Measurements from ENCODE around the gene HOXA7. TPM values are rescaled to one million over a fixed set of nuclear protein-coding genes. Genes with fewer than 3 reads are reported as not detected.

The HOXA7 gene
- total and polyA plus RNA-seq, 4 experiments from 2014 or later = not detected

DNA sequence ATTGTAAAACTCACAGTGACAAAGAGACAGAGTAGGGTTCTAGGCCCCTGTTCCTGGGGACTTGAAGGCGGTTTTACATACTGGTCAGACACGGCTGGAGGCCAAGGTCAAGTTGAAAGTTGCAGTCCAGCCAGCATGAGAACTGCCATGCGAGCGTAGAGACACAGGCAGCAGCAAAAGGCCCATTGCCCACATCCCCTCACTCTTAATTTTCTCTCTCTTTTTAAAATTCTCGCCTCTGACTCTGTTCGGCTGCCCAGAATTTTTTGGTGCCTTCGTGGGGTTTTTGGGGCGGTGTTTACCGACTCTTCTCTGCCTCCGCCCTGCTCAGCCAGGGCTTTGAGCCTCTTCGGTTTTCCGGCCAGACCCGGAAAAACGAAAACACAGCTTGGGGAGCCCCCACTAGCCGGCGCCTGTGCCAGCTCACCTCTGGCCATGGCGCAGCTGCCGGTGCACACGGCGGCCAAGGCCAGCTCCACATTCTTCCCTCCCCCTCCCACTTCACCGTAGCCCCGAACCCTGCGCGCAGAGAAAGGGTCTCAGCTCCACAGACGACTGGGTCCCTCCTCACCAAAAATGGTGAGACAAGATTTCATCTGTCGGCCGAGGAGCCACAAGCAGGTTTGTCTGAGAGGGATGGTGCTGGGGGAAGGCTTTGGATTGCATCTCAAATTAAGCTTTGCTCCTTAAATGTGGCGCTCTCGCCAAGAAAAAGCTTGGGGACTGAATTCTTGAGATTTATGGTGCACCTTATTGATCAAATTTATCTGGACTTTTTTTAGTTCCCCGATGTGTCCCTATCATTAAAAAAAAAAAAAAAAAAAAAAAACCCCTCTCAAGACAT is 45.8 kb upstream of the HOXA7 start:
- peaks cover 76 to 82% of the 10 kb centered on the region in 2 donors for H3K27me3 Mint-ChIP-seq
- intact Hi-C loops (cut with micrococcal nuclease) = no loop called here
- no peaks in the 10 kb centered on the region for H3K36me3 ChIP-seq (ENCODE audit: insufficient read depth, low read length)
- H3K9me3 Mint-ChIP-seq = peaks cover 0 to 12% (median 3%) of the 10 kb centered on the region in 8 donors
- H3K27me3 ChIP-seq (ENCODE audit: insufficient read depth, low read length) = peaks cover 81% of the 10 kb centered on the region
- H3K4me1 Mint-ChIP-seq = peaks cover 28 to 66% (median 41%) of the 10 kb centered on the region in 4 donors
- peak overlapping the region in 5 of 8 donors; percentile 3 to 78 (median 55) for H3K4me3 Mint-ChIP-seq
- H3K9me3 ChIP-seq (ENCODE audit: control insufficient read depth in 1 of 2, low read length in 2 of 2) = no peaks in the 10 kb centered on the region
- no peak overlapping the region for H3K27ac ChIP-seq (ENCODE audit: low read depth, low read length)
- H3K4me3 ChIP-seq (ENCODE audit: low read length in 2 of 2) = no peak overlapping the region
- DNase-seq = no peak
- peaks cover 40% of the 10 kb centered on the region for H3K4me1 ChIP-seq (ENCODE audit: insufficient read depth, low read length)
- ChIA-PET CTCF (ENCODE audit: partially characterized antibody) (interaction anchor here (0.7 to 1.2 kb wide), 2 partner anchors 39 to 888 kb away, joined by 4 read pairs; no protein-coding TSS in a partner anchor), POLR2A (ENCODE audit: partially characterized antibody) (interaction anchor here (1.3 kb wide), 1 partner anchor 17 kb away, joined by 3 read pairs; the partner anchor contains the start of gene HOXA11)
- H3K36me3 Mint-ChIP-seq = no peaks in the 10 kb centered on the region
- peak overlapping the region in 2 of 7 donors; percentile 35 to 87 for H3K27ac Mint-ChIP-seq

- Mint-ChIP-seq H3K4me3 (peak overlapping the region in 5 of 8 donors; percentile 67 to 78 (median 77)), H3K27ac (peak overlapping the region in 2 of 7 donors; percentile 35 to 87), H3K36me3 (no peaks in the 10 kb centered on the region), H3K9me3 (peaks cover 0 to 12% (median 3%) of the 10 kb centered on the region in 8 donors), H3K27me3 (peaks cover 72 to 81% of the 10 kb centered on the region in 2 donors), H3K4me1 (peaks cover 28 to 65% (median 41%) of the 10 kb centered on the region in 4 donors)
- ChIA-PET CTCF (ENCODE audit: partially characterized antibody) (interaction anchor here (1.2 kb wide), 1 partner anchor 39 kb away, joined by 4 read pairs; no protein-coding TSS in a partner anchor), POLR2A (ENCODE audit: partially characterized antibody) (interaction anchor here (1.3 kb wide), 1 partner anchor 17 kb away, joined by 3 read pairs; the partner anchor contains the start of gene HOXA11)
- no peak overlapping the region for H3K4me3 ChIP-seq (ENCODE audit: low read length in 2 of 2)
- no peak overlapping the region for H3K27ac ChIP-seq (ENCODE audit: low read depth, low read length)
- H3K9me3 ChIP-seq (ENCODE audit: control insufficient read depth in 1 of 2, low read length in 2 of 2) = no peaks in the 10 kb centered on the region
- peaks cover 82% of the 10 kb centered on the region for H3K27me3 ChIP-seq (ENCODE audit: insufficient read depth, low read length)
- intact Hi-C loops (cut with micrococcal nuclease) = no loop called here
- no peaks in the 10 kb centered on the region for H3K36me3 ChIP-seq (ENCODE audit: insufficient read depth, low read length)
- H3K4me1 ChIP-seq (ENCODE audit: insufficient read depth, low read length) = peaks cover 40% of the 10 kb centered on the region
- DNase-seq = no peak
Observed at GRCh38 chr7:27201580-27202017, 45.1 kb upstream of the HOXA7 start.

DNA sequence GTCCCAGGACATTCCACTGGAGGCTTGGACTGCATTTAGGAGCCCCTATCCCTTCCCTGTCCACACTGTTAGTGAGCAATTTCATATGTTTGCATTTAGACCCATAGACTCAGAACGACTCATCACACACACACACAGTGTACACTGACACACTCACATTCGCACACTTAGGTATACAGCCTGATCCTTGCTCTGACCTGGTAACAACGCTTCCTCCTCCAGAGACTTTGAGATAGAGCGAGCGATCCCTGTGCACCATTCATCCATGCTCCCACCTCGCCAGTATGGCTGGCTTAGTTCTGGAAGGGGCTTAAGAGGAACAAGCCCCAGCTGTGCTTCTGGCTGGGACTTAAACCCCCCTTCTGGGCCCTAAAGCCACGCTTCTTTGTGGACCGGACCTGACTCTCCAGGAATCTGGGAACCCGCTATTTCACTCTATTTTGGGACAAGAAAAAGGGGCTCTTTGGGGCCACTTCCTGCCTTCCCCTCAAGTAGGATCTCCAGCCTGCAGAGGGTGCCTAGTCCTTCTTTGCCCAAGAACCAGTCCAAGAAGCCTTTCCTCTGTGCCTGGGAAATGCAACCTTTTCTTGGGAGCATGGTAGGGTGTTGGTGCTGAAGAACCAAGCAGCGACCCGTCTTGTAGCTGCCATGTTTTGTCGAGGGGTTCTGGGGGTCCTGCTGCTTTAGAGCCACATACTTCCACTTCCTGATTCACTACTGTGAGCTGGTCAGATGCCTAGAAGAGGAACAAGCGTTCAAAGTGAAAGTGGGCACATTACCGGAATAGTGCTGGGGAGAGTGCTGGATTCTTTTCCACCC is 44.5 kb upstream of the HOXA7 start:
- Histone ChIP-seq H3K9me3 (ENCODE audit: control insufficient read depth in 1 of 2, low read length in 2 of 2) (no peaks in the 10 kb centered on the region), H3K4me1 (ENCODE audit: insufficient read depth, low read length) (peaks cover 40% of the 10 kb centered on the region), H3K4me3 (ENCODE audit: low read length in 2 of 2) (no peak overlapping the region), H3K36me3 (ENCODE audit: insufficient read depth, low read length) (no peaks in the 10 kb centered on the region), H3K27ac (ENCODE audit: low read depth, low read length) (no peak overlapping the region), H3K27me3 (ENCODE audit: insufficient read depth, low read length) (peaks cover 80% of the 10 kb centered on the region)
- ChIA-PET POLR2A (ENCODE audit: partially characterized antibody) (no interaction called here), CTCF (ENCODE audit: partially characterized antibody) (interaction anchor here (0.8 kb wide), 1 partner anchor 22 kb away, joined by 3 read pairs; no protein-coding TSS in a partner anchor)
- intact Hi-C loops (cut with micrococcal nuclease) = no loop called here
- H3K4me1 Mint-ChIP-seq = peaks cover 30 to 63% (median 40%) of the 10 kb centered on the region in 4 donors
- H3K27me3 Mint-ChIP-seq = peaks cover 72 to 80% of the 10 kb centered on the region in 2 donors
- peak overlapping the region; percentile 64 to 82 (median 76) for H3K4me3 Mint-ChIP-seq
- DNase-seq = no peak
- peak overlapping the region in 3 of 7 donors; percentile 31 to 87 (median 48) for H3K27ac Mint-ChIP-seq
- no peaks in the 10 kb centered on the region for H3K36me3 Mint-ChIP-seq
- peaks cover 0 to 9% (median 3%) of the 10 kb centered on the region in 8 donors for H3K9me3 Mint-ChIP-seq

DNA sequence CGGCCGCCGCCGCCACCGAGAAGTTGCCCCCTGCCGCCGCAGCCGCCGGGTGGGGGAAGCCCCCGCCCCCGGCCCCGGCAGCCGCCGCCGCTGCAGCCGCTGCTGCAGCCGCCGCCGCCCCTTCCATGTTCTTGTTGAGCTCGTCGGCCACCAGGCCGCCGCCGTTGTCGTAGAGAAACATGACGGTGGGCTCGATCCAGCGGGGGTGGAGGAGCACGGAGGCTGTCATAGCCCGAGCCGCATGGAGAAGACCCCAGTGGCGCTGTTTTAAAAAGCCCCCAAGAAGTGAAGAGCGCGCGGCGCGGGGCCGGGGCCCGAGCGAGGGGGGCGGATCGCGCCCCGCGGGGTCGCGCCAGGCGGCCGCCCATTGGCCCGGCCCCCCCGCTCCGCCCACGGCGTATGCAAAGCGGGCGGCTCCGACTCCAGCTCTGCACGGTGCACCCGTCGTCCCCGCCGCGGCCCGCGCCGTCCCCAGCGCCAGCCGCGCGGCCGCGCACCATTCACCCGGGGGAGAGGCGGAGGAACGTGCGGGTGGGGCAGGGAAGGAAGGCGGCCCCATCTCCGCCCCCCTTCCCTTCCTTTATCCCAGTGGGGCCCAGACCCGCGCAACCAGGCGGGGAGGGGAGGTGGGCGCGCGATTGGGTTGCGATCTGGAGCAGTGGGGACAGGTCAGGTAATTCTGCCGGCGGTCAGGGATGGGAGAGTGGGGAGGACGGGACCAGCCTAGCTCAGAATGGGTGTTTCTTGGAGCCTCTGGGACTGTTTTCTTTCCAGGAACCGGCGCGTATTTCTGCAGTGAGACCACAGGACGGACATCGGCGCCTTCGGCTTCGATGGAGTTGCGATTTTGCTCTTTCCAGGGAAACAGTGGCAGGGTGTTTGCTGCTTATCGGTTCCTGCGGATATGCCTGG is 43.6 kb upstream of the HOXA7 start, which contains the start of gene HOXA13:
Gene HOXA13 (minus strand): TSS at position 243 of the 912 bp plus-strand sequence. CDS start 14 bp downstream, at position 229.
- peak within 1 kb of the TSS; percentile 67 to 91 (median 81) for H3K4me3 Mint-ChIP-seq
- peaks cover 70 to 77% of the 10 kb centered on the region in 2 donors for H3K27me3 Mint-ChIP-seq
- peak in 1 of 5 donors; percentile 24 for DNase-seq
- ChIA-PET POLR2A (ENCODE audit: partially characterized antibody) (interaction anchor here (1.9 kb wide), 1 partner anchor 12 kb away, joined by 7 read pairs; no protein-coding TSS in a partner anchor), CTCF (ENCODE audit: partially characterized antibody) (interaction anchor here (0.8 to 1.5 kb wide), 2 partner anchors 20 to 21 kb away, joined by 3 to 5 read pairs; no protein-coding TSS in a partner anchor)
- Histone ChIP-seq H3K27ac (ENCODE audit: low read depth, low read length) (no peak within 1 kb of the TSS), H3K4me3 (ENCODE audit: low read length in 2 of 2) (no peak within 1 kb of the TSS), H3K36me3 (ENCODE audit: insufficient read depth, low read length) (no peaks in the 10 kb centered on the region), H3K9me3 (ENCODE audit: control insufficient read depth in 1 of 2, low read length in 2 of 2) (no peaks in the 10 kb centered on the region), H3K4me1 (ENCODE audit: insufficient read depth, low read length) (peaks cover 36% of the 10 kb centered on the region), H3K27me3 (ENCODE audit: insufficient read depth, low read length) (peaks cover 74% of the 10 kb centered on the region)
- H3K9me3 Mint-ChIP-seq = peaks cover 0 to 9% (median 2%) of the 10 kb centered on the region in 8 donors
- peaks cover 27 to 54% (median 34%) of the 10 kb centered on the region in 4 donors for H3K4me1 Mint-ChIP-seq
- intact Hi-C loops (cut with micrococcal nuclease) = loop anchor here (5.0 to 10.0 kb wide), 2 partner anchors 462 to 975 kb away; partner anchors contain the start of gene HIBADH
- no peaks in the 10 kb centered on the region for H3K36me3 Mint-ChIP-seq
- H3K27ac Mint-ChIP-seq = peak within 1 kb of the TSS in 5 of 7 donors; percentile 48 to 87 (median 69)

DNA sequence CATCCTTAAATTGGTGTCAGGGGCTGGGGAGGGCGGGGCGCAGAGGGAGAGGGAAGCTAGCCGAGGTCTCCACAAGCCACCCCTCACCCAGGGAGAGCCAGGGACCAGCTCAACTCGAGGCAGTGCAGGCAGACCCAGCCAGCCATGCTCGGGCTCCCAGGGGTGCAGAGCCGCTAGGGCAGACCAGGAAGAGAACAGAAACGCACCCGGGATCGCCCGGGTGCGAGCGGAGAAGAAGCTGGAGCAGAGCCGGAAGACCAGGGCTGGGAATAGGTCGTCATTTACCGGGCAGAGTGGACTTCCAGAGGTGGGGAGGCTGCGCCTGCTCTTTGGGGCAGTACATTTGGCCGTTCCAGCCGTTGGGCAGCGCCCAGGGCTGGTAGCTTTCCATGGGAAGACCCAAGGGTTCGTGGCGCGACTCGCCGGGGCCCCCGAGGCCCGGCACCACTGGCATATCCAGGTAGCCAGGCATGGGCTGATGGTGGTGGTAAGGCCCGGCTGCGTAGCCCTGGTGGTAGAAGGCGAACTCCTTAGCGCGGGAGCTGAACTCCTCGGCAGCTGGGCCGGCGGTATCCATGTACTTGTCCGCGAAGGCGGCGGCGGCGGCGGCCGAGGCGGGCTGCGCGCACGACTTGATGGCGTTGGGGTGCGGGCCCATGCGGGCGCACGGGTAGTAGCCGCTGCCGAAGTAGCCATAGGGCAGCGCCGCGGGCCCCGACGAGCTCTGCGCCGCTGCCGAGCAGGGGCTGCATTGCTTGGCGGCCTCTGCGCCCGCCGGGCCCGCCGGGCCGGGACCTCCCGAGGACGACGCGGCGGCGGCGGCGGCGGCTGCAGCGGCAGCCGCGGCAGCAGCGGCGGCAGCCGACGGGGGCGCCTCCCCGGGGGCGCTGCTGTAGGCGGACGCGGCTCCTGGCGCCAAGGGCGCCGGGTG is 42.7 kb upstream of the HOXA7 start:
- H3K4me1 Mint-ChIP-seq = peaks cover 23 to 47% (median 29%) of the 10 kb centered on the region in 4 donors
- ChIA-PET POLR2A (ENCODE audit: partially characterized antibody) (interaction anchor here (0.8 to 1.9 kb wide), 3 partner anchors 8 to 15 kb away, joined by 3 to 7 read pairs (median 3); no protein-coding TSS in a partner anchor), CTCF (ENCODE audit: partially characterized antibody) (interaction anchor here (0.8 to 1.5 kb wide), 6 partner anchors 9 to 878 kb away, joined by 3 to 6 read pairs (median 5); no protein-coding TSS in a partner anchor)
- no peak overlapping the region for H3K4me3 ChIP-seq (ENCODE audit: low read length in 2 of 2)
- H3K9me3 ChIP-seq (ENCODE audit: control insufficient read depth in 1 of 2, low read length in 2 of 2) = no peaks in the 10 kb centered on the region
- H3K27me3 ChIP-seq (ENCODE audit: insufficient read depth, low read length) = peaks cover 75% of the 10 kb centered on the region
- peaks cover 31% of the 10 kb centered on the region for H3K4me1 ChIP-seq (ENCODE audit: insufficient read depth, low read length)
- H3K27ac ChIP-seq (ENCODE audit: low read depth, low read length) = no peak overlapping the region
- H3K36me3 Mint-ChIP-seq = no peaks in the 10 kb centered on the region
- no peaks in the 10 kb centered on the region for H3K36me3 ChIP-seq (ENCODE audit: insufficient read depth, low read length)
- H3K27me3 Mint-ChIP-seq = peaks cover 69 to 79% of the 10 kb centered on the region in 2 donors
- H3K27ac Mint-ChIP-seq = peak overlapping the region in 2 of 7 donors; percentile 33 to 81
- peak in 1 of 5 donors; percentile 23 for DNase-seq
- intact Hi-C loops (cut with micrococcal nuclease) = loop anchor here (5.0 to 10.0 kb wide), 2 partner anchors 463 to 976 kb away; partner anchors contain the start of gene HIBADH
- H3K9me3 Mint-ChIP-seq = peaks cover 0 to 7% (median 2%) of the 10 kb centered on the region in 8 donors
- H3K4me3 Mint-ChIP-seq = peak overlapping the region in 7 of 8 donors; percentile 54 to 79 (median 73)

All from CD4-positive, alpha-beta memory T cell (primary cell).